WTC11 (cell line): ENCODE results near the gene LRRN4CL. TPM values are rescaled to one million over a fixed set of nuclear protein-coding genes. Genes with fewer than 3 reads are reported as not detected.

Experiments
- ATAC-seq: fragments of 200-7000 bp; cut with Tn5 transposase; 2 replicates; pipeline ENCODE4 v1.10.0; 2021; ENCODE audit warnings: mild to moderate bottlenecking, moderate library complexity
- CTCF ChIA-PET: fragments of 300-600 bp; sonication (Branson Sonifier 250); formaldehyde crosslinking; loops from one replicate; lab custom pipeline; 2021; ENCODE audit warnings: antibody characterized with exemption; lab: Charles Lee
- POLR2A ChIA-PET: fragments of 350-600 bp; sonication (Branson Sonifier 250); formaldehyde crosslinking; loops from one replicate; lab custom pipeline; 2021; ENCODE audit warnings: antibody characterized with exemption; lab: Charles Lee
- DNase-seq: peaks from one replicate; pipeline ENCODE4 v3.0.0; 2021; ENCODE audit warnings: low spot score
- H3K27ac Mint-ChIP-seq: 2 replicates; pipeline ENCODE4 v1.8.0; 2021; ENCODE audit warnings: mixed read lengths
- H3K27me3 Mint-ChIP-seq: 2 replicates; pipeline ENCODE4 v1.8.0; 2021; ENCODE audit warnings: low read depth, mild to moderate bottlenecking, moderate library complexity, mixed read lengths
- H3K36me3 Mint-ChIP-seq: 2 replicates; pipeline ENCODE4 v1.8.0; 2021; ENCODE audit warnings: mixed read lengths
- H3K4me1 Mint-ChIP-seq: 2 replicates; pipeline ENCODE4 v1.8.0; 2022; ENCODE audit warnings: mixed read lengths
- H3K4me3 Mint-ChIP-seq: 2 replicates; pipeline ENCODE4 v1.8.0; 2021; ENCODE audit warnings: mild to moderate bottlenecking, moderate library complexity, mixed read lengths
- H3K9me3 Mint-ChIP-seq: 2 replicates; pipeline ENCODE4 v1.8.0; 2021; ENCODE audit warnings: mixed read lengths
- EMX1 ChIP-seq: fragments of 250-450 bp; sonication (Bioruptor Pico); IDR thresholded peaks from 2 replicates; pipeline ENCODE4 v1.8.0; 2021; ENCODE audit warnings: mild to moderate bottlenecking
- FOXJ3 ChIP-seq: sonication (generic); formaldehyde crosslinking; IDR thresholded peaks from 2 replicates; pipeline ENCODE4 v1.9.0; 2021; ENCODE audit warnings: missing genetic modification reagents, mild to moderate bottlenecking, borderline replicate concordance
- GRHL2 ChIP-seq: fragments of 250-450 bp; sonication (Bioruptor Pico); IDR thresholded peaks from 2 replicates; pipeline ENCODE4 v1.8.0; 2022; ENCODE audit warnings: mild to moderate bottlenecking, moderate library complexity; ENCODE audit not compliant: insufficient replicate concordance, severe bottlenecking
- MXD4 ChIP-seq: fragments of 250-450 bp; sonication (Bioruptor Pico); IDR thresholded peaks from 2 replicates; pipeline ENCODE4 v1.8.0; 2021; ENCODE audit warnings: mild to moderate bottlenecking, moderate library complexity, borderline replicate concordance
- NFATC4 ChIP-seq: fragments of 250-450 bp; sonication (Bioruptor Pico); IDR thresholded peaks from 2 replicates; pipeline ENCODE4 v1.9.0; 2021; ENCODE audit warnings: mild to moderate bottlenecking
- NR1H2 ChIP-seq: sonication (generic); formaldehyde crosslinking; IDR thresholded peaks from 2 replicates; pipeline ENCODE4 v1.9.0; 2021; ENCODE audit warnings: mild to moderate bottlenecking, moderate library complexity, missing genetic modification reagents
- NR3C1 ChIP-seq: sonication (generic); formaldehyde crosslinking; conservative IDR thresholded peaks from 2 replicates; pipeline ENCODE4 v1.8.1; 2023; ENCODE audit warnings: low read depth, mild to moderate bottlenecking, missing genetic modification reagents
- PRRX2 ChIP-seq: fragments of 250-450 bp; sonication (Bioruptor Pico); IDR thresholded peaks from 2 replicates; pipeline ENCODE4 v1.8.0; 2021; ENCODE audit warnings: mild to moderate bottlenecking
- RORB ChIP-seq: fragments of 250-450 bp; sonication (Bioruptor Pico); IDR thresholded peaks from 2 replicates; pipeline ENCODE4 v1.9.0; 2021; ENCODE audit warnings: mild to moderate bottlenecking
- SMAD3 ChIP-seq: sonication (generic); formaldehyde crosslinking; IDR thresholded peaks from 2 replicates; pipeline ENCODE4 v1.8.0; 2022; ENCODE audit warnings: missing genetic modification reagents, mild to moderate bottlenecking, borderline replicate concordance
- TEAD1 ChIP-seq: sonication (generic); formaldehyde crosslinking; IDR thresholded peaks from 2 replicates; pipeline ENCODE4 v1.8.0; 2022; ENCODE audit warnings: mild to moderate bottlenecking, missing genetic modification reagents
- ZNF121 ChIP-seq: sonication (generic); formaldehyde crosslinking; IDR thresholded peaks from 2 replicates; pipeline ENCODE4 v1.8.0; 2023; ENCODE audit warnings: missing genetic modification reagents
- ZNF416 ChIP-seq: fragments of 250-450 bp; sonication (Bioruptor Pico); IDR thresholded peaks from 2 replicates; pipeline ENCODE4 v1.9.0; 2021; ENCODE audit warnings: mild to moderate bottlenecking, inconsistent platforms
- total RNA-seq: library from RNA; stranded (reverse); gene quantifications from 3 replicates; pipeline ENCODE4 v1.2.3, GENCODE V29; 2021
- TF ChIP-seq, protein P1 (sequence below): sonication (generic); formaldehyde crosslinking; IDR thresholded peaks from 2 replicates; pipeline ENCODE4 v1.8.1; 2022; ENCODE audit warnings: missing genetic modification reagents, borderline replicate concordance
- TF ChIP-seq, protein P2 (sequence below): fragments of 200-600 bp; IDR thresholded peaks from 2 replicates; pipeline ENCODE4 v1.8.0; 2022; ENCODE audit warnings: antibody characterized with exemption
- TF ChIP-seq, protein P3 (sequence below): sonication (generic); formaldehyde crosslinking; IDR thresholded peaks from 2 replicates; pipeline ENCODE4 v1.8.0; 2022; ENCODE audit warnings: mild to moderate bottlenecking, missing genetic modification reagents
- TF ChIP-seq, protein P4 (sequence below): fragments of 250-450 bp; sonication (Bioruptor Pico); IDR thresholded peaks from 2 replicates; pipeline ENCODE4 v1.8.0; 2021; ENCODE audit warnings: mild to moderate bottlenecking
- TF ChIP-seq, protein P5 (sequence below): sonication (generic); formaldehyde crosslinking; IDR thresholded peaks from 2 replicates; pipeline ENCODE4 v1.8.1; 2023; ENCODE audit warnings: mild to moderate bottlenecking, missing genetic modification reagents
- TF ChIP-seq, protein P6 (sequence below): fragments of 250-450 bp; sonication (Bioruptor Pico); IDR thresholded peaks from 2 replicates; pipeline ENCODE4 v2.1.2; 2022; ENCODE audit warnings: mild to moderate bottlenecking, moderate library complexity
- TF ChIP-seq, protein P7 (sequence below): sonication (generic); formaldehyde crosslinking; IDR thresholded peaks from 2 replicates; pipeline ENCODE4 v1.8.0; 2022; ENCODE audit warnings: mild to moderate bottlenecking, missing genetic modification reagents
- TF ChIP-seq, protein P8 (sequence below): sonication (generic); formaldehyde crosslinking; IDR thresholded peaks from 2 replicates; pipeline ENCODE4 v1.8.1; 2023; ENCODE audit warnings: mild to moderate bottlenecking, missing genetic modification reagents

Gene LRRN4CL
- total RNA-seq, 1 experiment from 2014 or later = 0.39 TPM

DNA sequence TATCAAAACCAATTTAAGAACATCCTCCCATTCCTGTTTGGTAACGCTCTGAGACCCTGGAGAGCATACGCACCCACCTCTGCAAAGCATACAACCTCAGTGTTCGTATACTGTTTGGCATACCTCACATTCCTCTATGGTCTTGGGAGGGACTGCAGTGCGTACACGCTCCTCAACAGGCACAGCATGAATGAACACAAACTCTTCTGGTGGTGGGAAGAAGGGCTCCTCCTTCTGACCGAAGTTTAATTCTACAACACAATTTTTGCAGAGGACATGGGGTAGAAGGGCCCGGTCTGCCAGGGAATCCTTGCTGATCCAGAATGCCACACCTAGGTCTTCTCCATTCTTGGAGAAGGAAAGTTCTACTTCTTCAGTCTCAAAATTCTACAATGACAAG lies 32.7 kb upstream of the LRRN4CL start:
- ATAC-seq (peak; percentile 72), DNase-seq (no peak)
- H3K9me3 Mint-ChIP-seq = no peaks in the 10 kb centered on the region
- peaks cover 16% of the 10 kb centered on the region for H3K4me1 Mint-ChIP-seq
- H3K36me3 Mint-ChIP-seq = peaks cover 83% of the 10 kb centered on the region
- TF ChIP-seq NR3C1 (CRISPR knock-in tag) = no peak
- TF ChIP-seq, protein P1, sequence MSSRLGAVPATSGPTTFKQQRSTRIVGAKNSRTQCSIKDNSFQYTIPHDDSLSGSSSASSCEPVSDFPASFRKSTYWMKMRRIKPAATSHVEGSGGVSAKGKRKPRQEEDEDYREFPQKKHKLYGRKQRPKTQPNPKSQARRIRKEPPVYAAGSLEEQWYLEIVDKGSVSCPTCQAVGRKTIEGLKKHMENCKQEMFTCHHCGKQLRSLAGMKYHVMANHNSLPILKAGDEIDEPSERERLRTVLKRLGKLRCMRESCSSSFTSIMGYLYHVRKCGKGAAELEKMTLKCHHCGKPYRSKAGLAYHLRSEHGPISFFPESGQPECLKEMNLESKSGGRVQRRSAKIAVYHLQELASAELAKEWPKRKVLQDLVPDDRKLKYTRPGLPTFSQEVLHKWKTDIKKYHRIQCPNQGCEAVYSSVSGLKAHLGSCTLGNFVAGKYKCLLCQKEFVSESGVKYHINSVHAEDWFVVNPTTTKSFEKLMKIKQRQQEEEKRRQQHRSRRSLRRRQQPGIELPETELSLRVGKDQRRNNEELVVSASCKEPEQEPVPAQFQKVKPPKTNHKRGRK (CRISPR knock-in tag) = no peak
- TF ChIP-seq, protein P2, sequence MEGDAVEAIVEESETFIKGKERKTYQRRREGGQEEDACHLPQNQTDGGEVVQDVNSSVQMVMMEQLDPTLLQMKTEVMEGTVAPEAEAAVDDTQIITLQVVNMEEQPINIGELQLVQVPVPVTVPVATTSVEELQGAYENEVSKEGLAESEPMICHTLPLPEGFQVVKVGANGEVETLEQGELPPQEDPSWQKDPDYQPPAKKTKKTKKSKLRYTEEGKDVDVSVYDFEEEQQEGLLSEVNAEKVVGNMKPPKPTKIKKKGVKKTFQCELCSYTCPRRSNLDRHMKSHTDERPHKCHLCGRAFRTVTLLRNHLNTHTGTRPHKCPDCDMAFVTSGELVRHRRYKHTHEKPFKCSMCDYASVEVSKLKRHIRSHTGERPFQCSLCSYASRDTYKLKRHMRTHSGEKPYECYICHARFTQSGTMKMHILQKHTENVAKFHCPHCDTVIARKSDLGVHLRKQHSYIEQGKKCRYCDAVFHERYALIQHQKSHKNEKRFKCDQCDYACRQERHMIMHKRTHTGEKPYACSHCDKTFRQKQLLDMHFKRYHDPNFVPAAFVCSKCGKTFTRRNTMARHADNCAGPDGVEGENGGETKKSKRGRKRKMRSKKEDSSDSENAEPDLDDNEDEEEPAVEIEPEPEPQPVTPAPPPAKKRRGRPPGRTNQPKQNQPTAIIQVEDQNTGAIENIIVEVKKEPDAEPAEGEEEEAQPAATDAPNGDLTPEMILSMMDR = no peak
- no peak for TF ChIP-seq TEAD1
- TF ChIP-seq PRRX2 = no peak
- no peak for TF ChIP-seq ZNF416
- TF ChIP-seq SMAD3 (CRISPR knock-in tag) = no peak
- no peak for TF ChIP-seq NFATC4 (CRISPR knock-in tag)
- no peak for TF ChIP-seq EMX1 (CRISPR knock-in tag)
- TF ChIP-seq, protein P3, sequence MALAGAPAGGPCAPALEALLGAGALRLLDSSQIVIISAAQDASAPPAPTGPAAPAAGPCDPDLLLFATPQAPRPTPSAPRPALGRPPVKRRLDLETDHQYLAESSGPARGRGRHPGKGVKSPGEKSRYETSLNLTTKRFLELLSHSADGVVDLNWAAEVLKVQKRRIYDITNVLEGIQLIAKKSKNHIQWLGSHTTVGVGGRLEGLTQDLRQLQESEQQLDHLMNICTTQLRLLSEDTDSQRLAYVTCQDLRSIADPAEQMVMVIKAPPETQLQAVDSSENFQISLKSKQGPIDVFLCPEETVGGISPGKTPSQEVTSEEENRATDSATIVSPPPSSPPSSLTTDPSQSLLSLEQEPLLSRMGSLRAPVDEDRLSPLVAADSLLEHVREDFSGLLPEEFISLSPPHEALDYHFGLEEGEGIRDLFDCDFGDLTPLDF (CRISPR knock-in tag) = no peak
- no peak for TF ChIP-seq MXD4 (CRISPR knock-in tag)
- TF ChIP-seq FOXJ3 (CRISPR knock-in tag) = no peak
- peak overlapping the region; percentile 63 for H3K27ac Mint-ChIP-seq
- H3K27me3 Mint-ChIP-seq = no peaks in the 10 kb centered on the region
- ChIA-PET POLR2A (no interaction called here), CTCF (no interaction called here)
- H3K4me3 Mint-ChIP-seq = no peak overlapping the region

DNA sequence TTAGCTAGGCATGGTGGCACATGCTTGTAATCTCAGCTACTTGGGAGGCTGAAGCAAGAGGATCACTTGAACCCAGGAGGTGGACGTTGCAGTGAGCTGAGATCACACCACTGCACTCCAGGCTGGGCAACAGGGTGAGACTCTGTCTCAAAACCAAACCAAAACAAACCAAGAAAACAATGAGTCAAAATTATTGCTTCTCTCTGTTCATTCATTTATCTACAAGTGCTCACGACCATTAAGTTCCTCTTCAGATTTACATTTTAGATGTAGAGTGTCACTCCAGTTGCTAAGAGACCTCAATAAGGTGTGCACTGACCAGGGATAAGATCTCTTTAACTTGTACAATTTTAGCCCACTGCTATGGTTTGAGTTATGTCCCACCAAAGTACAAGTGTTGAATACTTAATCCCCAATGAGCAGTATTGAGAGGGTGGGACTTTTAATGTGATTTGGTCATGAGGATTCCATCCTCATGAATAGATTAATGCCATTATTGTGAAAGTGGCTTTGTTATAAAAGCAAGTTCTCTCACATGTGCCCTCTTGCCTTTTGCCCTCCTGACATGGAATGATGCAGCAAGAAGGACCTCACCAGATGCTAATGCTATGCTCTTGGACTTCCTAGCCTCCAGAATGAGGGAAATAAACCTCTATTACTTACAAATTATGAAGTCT lies 30.1 kb upstream of the LRRN4CL start:
- Mint-ChIP-seq H3K27me3 (no peaks in the 10 kb centered on the region), H3K27ac (no peak overlapping the region; the same call in 1 of the 2 replicates), H3K9me3 (no peaks in the 10 kb centered on the region), H3K4me1 (peaks cover 20% of the 10 kb centered on the region), H3K36me3 (peaks cover 94% of the 10 kb centered on the region), H3K4me3 (no peak overlapping the region)
- no peak for DNase-seq
- ChIA-PET CTCF (no interaction called here), POLR2A (interaction anchor here (0.7 kb wide), 1 partner anchor 128 kb away, joined by 5 read pairs; no protein-coding TSS in a partner anchor)
- no peak for ATAC-seq
- TF ChIP-seq, protein P4, sequence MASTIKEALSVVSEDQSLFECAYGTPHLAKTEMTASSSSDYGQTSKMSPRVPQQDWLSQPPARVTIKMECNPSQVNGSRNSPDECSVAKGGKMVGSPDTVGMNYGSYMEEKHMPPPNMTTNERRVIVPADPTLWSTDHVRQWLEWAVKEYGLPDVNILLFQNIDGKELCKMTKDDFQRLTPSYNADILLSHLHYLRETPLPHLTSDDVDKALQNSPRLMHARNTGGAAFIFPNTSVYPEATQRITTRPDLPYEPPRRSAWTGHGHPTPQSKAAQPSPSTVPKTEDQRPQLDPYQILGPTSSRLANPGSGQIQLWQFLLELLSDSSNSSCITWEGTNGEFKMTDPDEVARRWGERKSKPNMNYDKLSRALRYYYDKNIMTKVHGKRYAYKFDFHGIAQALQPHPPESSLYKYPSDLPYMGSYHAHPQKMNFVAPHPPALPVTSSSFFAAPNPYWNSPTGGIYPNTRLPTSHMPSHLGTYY (CRISPR knock-in tag) = no peak
- TF ChIP-seq, protein P5, sequence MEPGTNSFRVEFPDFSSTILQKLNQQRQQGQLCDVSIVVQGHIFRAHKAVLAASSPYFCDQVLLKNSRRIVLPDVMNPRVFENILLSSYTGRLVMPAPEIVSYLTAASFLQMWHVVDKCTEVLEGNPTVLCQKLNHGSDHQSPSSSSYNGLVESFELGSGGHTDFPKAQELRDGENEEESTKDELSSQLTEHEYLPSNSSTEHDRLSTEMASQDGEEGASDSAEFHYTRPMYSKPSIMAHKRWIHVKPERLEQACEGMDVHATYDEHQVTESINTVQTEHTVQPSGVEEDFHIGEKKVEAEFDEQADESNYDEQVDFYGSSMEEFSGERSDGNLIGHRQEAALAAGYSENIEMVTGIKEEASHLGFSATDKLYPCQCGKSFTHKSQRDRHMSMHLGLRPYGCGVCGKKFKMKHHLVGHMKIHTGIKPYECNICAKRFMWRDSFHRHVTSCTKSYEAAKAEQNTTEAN (CRISPR knock-in tag) = no peak
- TF ChIP-seq NR1H2 (CRISPR knock-in tag) = no peak

DNA sequence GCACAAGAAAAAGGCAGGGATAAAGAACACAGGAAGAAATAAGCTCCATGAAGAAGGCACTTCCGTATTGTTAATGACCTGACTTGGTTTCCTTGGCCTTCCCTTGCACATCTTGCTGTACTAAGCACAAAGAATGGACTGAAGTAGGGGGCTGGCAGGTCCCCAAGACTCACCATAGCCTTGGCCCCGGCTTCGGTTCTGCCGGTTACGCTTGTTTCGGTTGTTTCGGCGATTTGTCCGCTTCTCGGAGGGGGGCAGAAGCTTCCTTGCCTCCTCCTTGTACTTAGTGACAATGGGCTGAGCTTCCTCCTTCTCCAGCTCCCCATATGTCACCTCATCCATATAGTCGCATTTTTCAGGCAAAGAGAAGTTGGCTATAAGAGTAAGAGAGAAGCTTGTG lies 27.5 kb upstream of the LRRN4CL start:
- ChIA-PET POLR2A (no interaction called here), CTCF (interaction anchor here (1.3 to 4.1 kb wide), 3 partner anchors 10 to 69 kb away, joined by 3 to 14 read pairs (median 6); partner anchors contain the start of genes BSCL2, GNG3 and TAF6L)
- no peak for DNase-seq
- Mint-ChIP-seq H3K27me3 (no peaks in the 10 kb centered on the region), H3K27ac (no peak overlapping the region), H3K9me3 (no peaks in the 10 kb centered on the region), H3K4me3 (no peak overlapping the region), H3K4me1 (peaks cover 24% of the 10 kb centered on the region), H3K36me3 (peaks cover 88% of the 10 kb centered on the region)
- ATAC-seq = no peak
- TF ChIP-seq, protein P6, sequence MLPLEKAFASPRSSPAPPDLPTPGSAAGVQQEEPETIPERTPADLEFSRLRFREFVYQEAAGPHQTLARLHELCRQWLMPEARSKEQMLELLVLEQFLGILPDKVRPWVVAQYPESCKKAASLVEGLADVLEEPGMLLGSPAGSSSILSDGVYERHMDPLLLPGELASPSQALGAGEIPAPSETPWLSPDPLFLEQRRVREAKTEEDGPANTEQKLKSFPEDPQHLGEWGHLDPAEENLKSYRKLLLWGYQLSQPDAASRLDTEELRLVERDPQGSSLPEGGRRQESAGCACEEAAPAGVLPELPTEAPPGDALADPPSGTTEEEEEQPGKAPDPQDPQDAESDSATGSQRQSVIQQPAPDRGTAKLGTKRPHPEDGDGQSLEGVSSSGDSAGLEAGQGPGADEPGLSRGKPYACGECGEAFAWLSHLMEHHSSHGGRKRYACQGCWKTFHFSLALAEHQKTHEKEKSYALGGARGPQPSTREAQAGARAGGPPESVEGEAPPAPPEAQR = no peak
- TF ChIP-seq ZNF121 (CRISPR knock-in tag) (no peak), RORB (CRISPR knock-in tag) (no peak), NR3C1 (CRISPR knock-in tag) (no peak), SMAD3 (CRISPR knock-in tag) (no peak), GRHL2 (no peak)
- TF ChIP-seq, protein P7, sequence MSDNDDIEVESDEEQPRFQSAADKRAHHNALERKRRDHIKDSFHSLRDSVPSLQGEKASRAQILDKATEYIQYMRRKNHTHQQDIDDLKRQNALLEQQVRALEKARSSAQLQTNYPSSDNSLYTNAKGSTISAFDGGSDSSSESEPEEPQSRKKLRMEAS = no peak
- TF ChIP-seq, protein P8, sequence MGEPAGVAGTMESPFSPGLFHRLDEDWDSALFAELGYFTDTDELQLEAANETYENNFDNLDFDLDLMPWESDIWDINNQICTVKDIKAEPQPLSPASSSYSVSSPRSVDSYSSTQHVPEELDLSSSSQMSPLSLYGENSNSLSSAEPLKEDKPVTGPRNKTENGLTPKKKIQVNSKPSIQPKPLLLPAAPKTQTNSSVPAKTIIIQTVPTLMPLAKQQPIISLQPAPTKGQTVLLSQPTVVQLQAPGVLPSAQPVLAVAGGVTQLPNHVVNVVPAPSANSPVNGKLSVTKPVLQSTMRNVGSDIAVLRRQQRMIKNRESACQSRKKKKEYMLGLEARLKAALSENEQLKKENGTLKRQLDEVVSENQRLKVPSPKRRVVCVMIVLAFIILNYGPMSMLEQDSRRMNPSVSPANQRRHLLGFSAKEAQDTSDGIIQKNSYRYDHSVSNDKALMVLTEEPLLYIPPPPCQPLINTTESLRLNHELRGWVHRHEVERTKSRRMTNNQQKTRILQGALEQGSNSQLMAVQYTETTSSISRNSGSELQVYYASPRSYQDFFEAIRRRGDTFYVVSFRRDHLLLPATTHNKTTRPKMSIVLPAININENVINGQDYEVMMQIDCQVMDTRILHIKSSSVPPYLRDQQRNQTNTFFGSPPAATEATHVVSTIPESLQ = no peak
